ENCODE results near the gene DAGLA. TPM values are rescaled to one million over a fixed set of nuclear protein-coding genes. Genes with fewer than 3 reads are reported as not detected.

The DAGLA gene
- total RNA-seq, 4 donors from 2014 or later, result 11.9 to 31.4 (median 17.0) TPM

DNA sequence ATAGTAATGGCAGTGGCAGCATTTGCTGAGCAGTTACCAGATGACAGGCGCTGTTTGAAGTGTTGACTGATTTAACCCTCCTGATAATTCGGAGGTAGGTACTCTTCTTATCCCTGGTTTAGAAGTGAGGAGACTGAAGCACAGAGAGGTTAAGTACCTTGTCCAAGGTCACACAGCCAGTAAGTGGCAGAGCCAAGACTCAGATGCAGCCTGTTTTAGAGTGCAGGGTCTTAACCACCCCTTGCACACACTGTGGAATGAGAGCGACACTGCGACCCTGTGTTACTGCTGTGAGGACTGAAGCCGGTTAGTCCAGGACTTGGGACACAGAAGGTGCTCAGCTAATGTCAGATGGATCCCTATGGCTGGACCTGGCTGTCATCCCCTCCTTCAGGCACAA lies 34.7 kb downstream of the DAGLA start:
- in situ Hi-C loops (cut with MboI; ENCODE audit: low pct_ligation_motif_present in 1 of 4, low pct_unique_long_range_greater_than_20kb in 1 of 4, low sequenced_read_pairs in 3 of 4), result no loop called here
- 94% methylated on average over 5 of the region's 5 CpGs; no CpG with 5 or more reads in 1 of the 2 donors for WGBS, 2 donors (ENCODE audit: low coverage in 1 of 2)
- Histone ChIP-seq H3K4me1 (peaks cover 8 to 31% (median 22%) of the 10 kb centered on the region in 4 donors), H3K9me3 (no peaks in the 10 kb centered on the region), H3K4me3 (no peak overlapping the region), H3K36me3 (no peaks in the 10 kb centered on the region), H3K27ac (no peak overlapping the region), H3K27me3 (no peaks in the 10 kb centered on the region)
- intact Hi-C loops (cut with DNase I; ENCODE audit: low total_unique reads), result no loop called here
- DNase-seq, result no peak
- no peak for TF ChIP-seq EP300 (IDR thresholded peaks at IDR 0.05; ENCODE audit: low read depth)
- TF ChIP-seq POLR2A (IDR thresholded peaks at IDR 0.05), result no peak
- no peak for TF ChIP-seq POLR2AphosphoS5 (IDR thresholded peaks at IDR 0.05)
- TF ChIP-seq CTCF (IDR thresholded peaks at IDR 0.05), result no peak

DNA sequence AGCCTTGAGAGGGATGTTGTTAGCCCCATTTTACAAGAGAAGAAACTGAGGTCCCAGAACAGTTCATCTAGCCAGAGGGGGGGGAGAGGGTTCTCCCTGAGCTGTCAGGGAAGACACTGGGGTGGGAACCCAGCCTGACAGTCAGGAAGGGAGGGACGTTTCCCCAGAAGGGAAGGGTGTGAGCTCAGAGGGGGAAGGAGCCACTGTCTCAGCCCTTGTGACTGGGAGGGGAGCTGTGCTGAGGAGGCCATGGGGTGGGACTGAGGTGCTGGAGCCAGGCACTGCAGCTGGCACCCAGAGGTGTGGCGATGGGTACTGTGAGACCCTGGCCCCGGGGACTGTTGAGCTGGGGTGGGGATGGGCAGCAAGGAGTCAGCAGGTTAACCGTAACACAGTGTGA lies 35.7 kb downstream of the DAGLA start:
- H3K27me3 ChIP-seq, result no peaks in the 10 kb centered on the region
- in situ Hi-C loops (cut with MboI; ENCODE audit: low pct_ligation_motif_present in 1 of 4, low pct_unique_long_range_greater_than_20kb in 1 of 4, low sequenced_read_pairs in 3 of 4), result no loop called here
- intact Hi-C loops (cut with DNase I; ENCODE audit: low total_unique reads), result no loop called here
- peaks cover 8 to 31% (median 22%) of the 10 kb centered on the region in 4 donors for H3K4me1 ChIP-seq
- no peaks in the 10 kb centered on the region for H3K36me3 ChIP-seq
- no peak overlapping the region for H3K4me3 ChIP-seq
- DNase-seq, result no peak
- TF ChIP-seq POLR2A (IDR thresholded peaks at IDR 0.05) (no peak), EP300 (IDR thresholded peaks at IDR 0.05; ENCODE audit: low read depth) (no peak), CTCF (IDR thresholded peaks at IDR 0.05) (no peak), POLR2AphosphoS5 (IDR thresholded peaks at IDR 0.05) (no peak)
- no peak overlapping the region for H3K27ac ChIP-seq
- H3K9me3 ChIP-seq, result no peaks in the 10 kb centered on the region
- WGBS, 2 donors (ENCODE audit: low coverage in 1 of 2), result 64% methylated on average over 4 of the region's 4 CpGs; no CpG with 5 or more reads in 1 of the 2 donors

DNA sequence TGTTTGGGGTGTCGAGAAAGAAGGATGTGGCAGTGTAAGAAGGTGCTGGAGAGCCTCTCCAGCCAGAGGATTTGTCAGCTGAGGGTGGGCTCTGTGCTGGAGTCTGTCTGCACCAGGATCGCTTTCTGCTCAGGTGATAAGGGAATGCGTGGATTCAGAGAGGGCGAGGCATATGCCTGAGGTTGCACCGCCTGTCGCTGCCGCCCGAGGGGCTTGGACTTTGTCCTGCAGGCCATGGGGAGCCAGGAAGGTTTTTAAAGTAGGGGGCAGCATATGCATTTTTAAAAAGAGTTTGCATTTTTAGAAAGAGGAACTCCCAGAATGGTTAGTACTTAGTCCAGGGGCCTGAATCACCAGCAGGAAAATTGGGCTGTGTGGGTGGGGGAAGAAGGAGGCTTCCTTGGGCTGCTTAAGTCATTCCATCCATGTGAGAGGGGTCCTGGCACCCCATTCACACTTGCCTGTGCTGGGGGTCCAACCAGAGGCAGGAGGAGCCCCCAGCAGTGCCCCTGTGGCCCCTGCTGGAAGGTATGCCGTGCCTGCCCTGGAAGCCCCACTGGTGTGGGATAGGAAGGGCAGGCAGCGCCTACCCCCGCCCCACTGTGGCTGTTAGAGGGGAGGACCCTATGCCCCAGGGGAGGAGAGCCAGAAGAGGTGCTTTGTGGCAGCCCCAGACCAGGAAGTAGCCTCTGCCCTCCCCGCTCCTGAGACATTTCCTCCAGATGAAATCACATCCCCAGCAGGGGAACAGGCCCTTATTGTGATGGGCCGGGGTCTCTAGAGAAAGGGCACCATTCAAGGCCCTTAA lies 36.5 kb downstream of the DAGLA start:
- in situ Hi-C loops (cut with MboI; ENCODE audit: low pct_ligation_motif_present in 1 of 4, low pct_unique_long_range_greater_than_20kb in 1 of 4, low sequenced_read_pairs in 3 of 4), result no loop called here
- H3K36me3 ChIP-seq, result no peaks in the 10 kb centered on the region
- H3K27ac ChIP-seq, result peak overlapping the region in 1 of 4 donors; percentile 4
- no peak for DNase-seq
- no peak overlapping the region for H3K4me3 ChIP-seq
- TF ChIP-seq CTCF (IDR thresholded peaks at IDR 0.05) (no peak), POLR2AphosphoS5 (IDR thresholded peaks at IDR 0.05) (no peak), EP300 (IDR thresholded peaks at IDR 0.05; ENCODE audit: low read depth) (no peak), POLR2A (IDR thresholded peaks at IDR 0.05) (no peak)
- WGBS, 2 donors (ENCODE audit: low coverage in 1 of 2), result 69% methylated on average over 13 of the region's 13 CpGs; no CpG with 5 or more reads in 1 of the 2 donors
- no peaks in the 10 kb centered on the region for H3K27me3 ChIP-seq
- peaks cover 8 to 31% (median 22%) of the 10 kb centered on the region in 4 donors for H3K4me1 ChIP-seq
- no peaks in the 10 kb centered on the region for H3K9me3 ChIP-seq
- intact Hi-C loops (cut with DNase I; ENCODE audit: low total_unique reads), result no loop called here

DNA sequence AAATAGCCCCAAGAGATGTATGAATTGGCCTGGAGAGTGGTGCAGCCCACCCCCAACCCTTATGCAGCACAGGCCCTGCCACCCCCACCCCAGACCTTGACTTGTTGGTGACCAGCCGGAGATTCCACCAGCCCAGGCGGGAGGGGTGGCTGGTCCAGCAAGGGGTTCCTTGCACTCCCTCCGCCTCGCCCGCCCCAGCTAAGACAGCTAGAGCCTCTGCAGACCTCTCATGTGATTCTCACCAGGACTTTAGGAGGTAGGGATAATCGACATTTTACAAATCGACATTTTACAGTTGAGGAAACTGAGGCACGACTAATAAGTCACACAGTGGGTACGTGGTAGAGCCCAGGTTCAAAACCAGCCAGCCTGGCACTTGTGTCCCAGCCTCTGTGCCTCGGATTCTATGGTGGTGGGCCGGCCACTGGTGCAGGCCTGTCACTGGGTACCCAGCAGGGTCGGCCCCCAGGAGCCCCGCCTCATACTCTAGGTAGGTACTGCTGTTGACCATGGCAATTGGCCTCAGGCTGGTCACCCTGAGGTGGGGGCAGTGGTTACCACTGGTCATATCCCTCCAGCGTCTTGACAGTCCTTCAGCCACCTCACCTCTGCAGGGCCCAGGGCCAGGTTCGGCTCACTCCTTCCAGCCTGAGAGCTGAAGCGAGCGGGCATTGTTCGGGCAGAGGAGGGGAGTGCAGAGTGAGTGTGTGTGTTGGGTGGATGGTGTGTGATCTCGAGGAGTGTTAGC lies 37.3 kb downstream of the DAGLA start:
- Histone ChIP-seq H3K27me3 (no peaks in the 10 kb centered on the region), H3K4me3 (no peak overlapping the region), H3K4me1 (peaks cover 8 to 31% (median 22%) of the 10 kb centered on the region in 4 donors), H3K36me3 (no peaks in the 10 kb centered on the region), H3K9me3 (no peaks in the 10 kb centered on the region), H3K27ac (peak overlapping the region in 1 of 4 donors; percentile 24)
- no peak for DNase-seq
- intact Hi-C loops (cut with DNase I; ENCODE audit: low total_unique reads) (no loop called here), in situ Hi-C loops (cut with MboI; ENCODE audit: low pct_ligation_motif_present in 1 of 4, low pct_unique_long_range_greater_than_20kb in 1 of 4, low sequenced_read_pairs in 3 of 4) (no loop called here)
- no peak for TF ChIP-seq EP300 (IDR thresholded peaks at IDR 0.05; ENCODE audit: low read depth)
- TF ChIP-seq POLR2AphosphoS5 (IDR thresholded peaks at IDR 0.05), result no peak
- TF ChIP-seq POLR2A (IDR thresholded peaks at IDR 0.05), result no peak
- no peak for TF ChIP-seq CTCF (IDR thresholded peaks at IDR 0.05)
- WGBS, 2 donors (ENCODE audit: low coverage in 1 of 2), result 80 to 82% methylated on average over 1 to 18 of the region's 19 CpGs
